ENCODE measurements around the gene MTM1.

DNA sequence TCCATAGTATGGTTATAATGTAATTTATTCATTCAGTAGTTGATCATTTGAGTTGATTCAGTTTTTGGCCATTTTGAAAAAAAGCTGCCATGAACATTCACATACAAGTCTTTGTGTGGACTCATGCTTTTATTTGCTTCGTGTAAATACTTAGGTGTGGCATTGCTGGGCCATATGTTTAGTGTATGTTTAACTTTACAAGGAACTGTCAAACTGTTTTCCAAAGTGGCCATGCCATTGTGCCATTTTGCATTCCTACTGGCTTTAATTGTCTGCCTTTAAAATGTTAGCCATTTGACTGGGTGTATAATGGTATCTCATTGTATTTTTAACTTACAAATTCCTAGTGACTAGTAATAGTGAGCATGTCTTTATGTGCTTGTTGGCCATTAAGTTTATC is 8.8 kb downstream of the MTM1 start:
- TF ChIP-seq REST (IDR thresholded peaks at IDR 0.05; ENCODE audit: borderline replicate concordance): no peak
- TF ChIP-seq, protein P1, sequence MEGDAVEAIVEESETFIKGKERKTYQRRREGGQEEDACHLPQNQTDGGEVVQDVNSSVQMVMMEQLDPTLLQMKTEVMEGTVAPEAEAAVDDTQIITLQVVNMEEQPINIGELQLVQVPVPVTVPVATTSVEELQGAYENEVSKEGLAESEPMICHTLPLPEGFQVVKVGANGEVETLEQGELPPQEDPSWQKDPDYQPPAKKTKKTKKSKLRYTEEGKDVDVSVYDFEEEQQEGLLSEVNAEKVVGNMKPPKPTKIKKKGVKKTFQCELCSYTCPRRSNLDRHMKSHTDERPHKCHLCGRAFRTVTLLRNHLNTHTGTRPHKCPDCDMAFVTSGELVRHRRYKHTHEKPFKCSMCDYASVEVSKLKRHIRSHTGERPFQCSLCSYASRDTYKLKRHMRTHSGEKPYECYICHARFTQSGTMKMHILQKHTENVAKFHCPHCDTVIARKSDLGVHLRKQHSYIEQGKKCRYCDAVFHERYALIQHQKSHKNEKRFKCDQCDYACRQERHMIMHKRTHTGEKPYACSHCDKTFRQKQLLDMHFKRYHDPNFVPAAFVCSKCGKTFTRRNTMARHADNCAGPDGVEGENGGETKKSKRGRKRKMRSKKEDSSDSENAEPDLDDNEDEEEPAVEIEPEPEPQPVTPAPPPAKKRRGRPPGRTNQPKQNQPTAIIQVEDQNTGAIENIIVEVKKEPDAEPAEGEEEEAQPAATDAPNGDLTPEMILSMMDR (IDR thresholded peaks at IDR 0.05; ENCODE audit: poor library complexity, severe bottlenecking): no peak

All from neural cell (in vitro differentiated cells).